K562 (cell line): Measurements from ENCODE around the gene TP53I3. TPM values are rescaled to one million over a fixed set of nuclear protein-coding genes. Genes with fewer than 3 reads are reported as not detected.

Experiments used
- ATAC-seq: fragments of 200-7000 bp; cut with Tn5 transposase; 3 replicates; pipeline ENCODE4 v1.9.1; 2020; ENCODE audit warnings: moderate library complexity
- BruUV-seq: library from RNA; stranded (reverse); fragments of 400-500 nt; replicated peaks from 2 replicates; lab custom pipeline; 2021; lab: Mats Ljungman, UMichigan
- CTCF ChIA-PET: fragments of 300-600 bp; formaldehyde crosslinking; extraction: SDS; loops from one replicate; lab custom pipeline; 2021; ENCODE audit warnings: low intra/inter-chr PET ratio; lab: Yijun Ruan, JAX
- POLR2A ChIA-PET: fragments of 300-600, 350-650 bp; sonication (Branson Sonifier 250); formaldehyde crosslinking; extraction: SDS; loops from one replicate; lab custom pipeline; 2021; ENCODE audit warnings: antibody characterized with exemption, inconsistent platforms; lab: Yijun Ruan, JAX
- DNase-seq, 4 experiments: peaks; one replicate each; pipeline versions ENCODE4 v3.0.0 to v3.0.0-alpha.2; 2011 to 2018; ENCODE audit warnings: low spot score in 3 of 4, mixed read lengths in 3 of 4; ENCODE audit errors: extremely low read depth in 1 of 4
- FAIRE-seq: peaks from 2 replicates; lab custom pipeline; 2011; peaks lifted over from hg19 to GRCh38; lab: Jason Lieb, UNC
- H2AFZ ChIP-seq: 2 replicates; pipeline ENCODE4 v1.6.0; 2011; ENCODE audit warnings: low read depth, low read length, control low read depth, inconsistent platforms
- H3K27ac ChIP-seq: fragments of 200-600 bp; 3 replicates; pipeline ENCODE4 v1.8.0; 2011; ENCODE audit warnings: low read depth, mild to moderate bottlenecking, control low read depth, inconsistent platforms, low read length, moderate library complexity, mixed read lengths; ENCODE audit errors: extremely low read depth
- H3K27me3 ChIP-seq, 2 experiments: fragments of 300-600 bp in 1 of 2; 2 replicates in 1 of 2; 3 replicates in 1 of 2; pipeline versions ENCODE4 v1.6.0 to v1.8.0; 2011; ENCODE audit warnings: inconsistent platforms in 2 of 2, low read length in 2 of 2, mild to moderate bottlenecking in 1 of 2, mixed read lengths in 1 of 2, moderate library complexity in 1 of 2; ENCODE audit not compliant: control insufficient read depth in 2 of 2, insufficient read depth in 2 of 2
- H3K36me3 ChIP-seq: fragments of 300-600 bp; 3 replicates; pipeline ENCODE4 v1.8.0; 2011; ENCODE audit warnings: mild to moderate bottlenecking, low read length, inconsistent platforms; ENCODE audit not compliant: control insufficient read depth, insufficient read depth
- H3K4me1 ChIP-seq, 2 experiments: fragments of 200-600 bp in 1 of 2; replicated peaks in 1 of 2; 2 replicates in 1 of 2; 3 replicates in 1 of 2; pipeline versions ENCODE4 v1.5.1 to v1.8.0; 2011; ENCODE audit warnings: inconsistent platforms in 2 of 2, low read length in 2 of 2, mild to moderate bottlenecking in 1 of 2, mixed read lengths in 1 of 2, moderate library complexity in 1 of 2; ENCODE audit not compliant: control insufficient read depth in 2 of 2, insufficient read depth in 2 of 2
- H3K4me2 ChIP-seq: 2 replicates; pipeline ENCODE4 v1.6.1; 2011; ENCODE audit warnings: low read length, control low read depth, inconsistent platforms, mixed read lengths; ENCODE audit not compliant: insufficient read depth
- H3K4me3 ChIP-seq: fragments of 200-600 bp; sonication (generic), shearing (Covaris generic); 2 replicates; pipeline ENCODE4 v1.5.1; 2016; ENCODE audit warnings: control low read depth, inconsistent platforms
- H3K79me2 ChIP-seq: fragments of 200-600 bp; 3 replicates; pipeline ENCODE4 v1.8.0; 2011; ENCODE audit warnings: low read length, inconsistent platforms; ENCODE audit not compliant: control insufficient read depth, insufficient read depth
- H3K9ac ChIP-seq, 2 experiments: 2 replicates each; pipeline versions ENCODE4 v1.6.0 to v1.6.1; 2011; ENCODE audit warnings: low read depth in 2 of 2, low read length in 2 of 2, control low read depth in 1 of 2, inconsistent platforms in 1 of 2, mild to moderate bottlenecking in 1 of 2, mixed read lengths in 1 of 2; ENCODE audit not compliant: insufficient read depth in 1 of 2
- H3K9me1 ChIP-seq: one replicate; pipeline ENCODE4 v1.6.0; 2011; ENCODE audit warnings: inconsistent platforms, mild to moderate bottlenecking, low read length, moderate library complexity; ENCODE audit not compliant: control insufficient read depth, insufficient read depth
- H3K9me3 ChIP-seq: replicated peaks from 2 replicates; pipeline ENCODE4 v1.5.1; 2011; ENCODE audit warnings: low read depth, low read length, inconsistent platforms; ENCODE audit not compliant: control insufficient read depth, insufficient read depth
- H4K20me1 ChIP-seq: replicated peaks from 2 replicates; pipeline ENCODE4 v1.6.1; 2011; ENCODE audit warnings: low read length, inconsistent platforms, mixed read lengths; ENCODE audit not compliant: control insufficient read depth, insufficient read depth
- CHAMP1 ChIP-seq: fragments of 450-650 bp; IDR thresholded peaks from 2 replicates; pipeline ENCODE4 v1.6.1; 2016; ENCODE audit warnings: mild to moderate bottlenecking
- DNMT1 ChIP-seq: fragments of 450-650 bp; IDR thresholded peaks from 2 replicates; pipeline ENCODE4 v1.6.1; 2016; ENCODE audit warnings: antibody characterized with exemption, mild to moderate bottlenecking
- E2F3 ChIP-seq: fragments of 250-450 bp; sonication (Bioruptor Pico); IDR thresholded peaks from 2 replicates; pipeline ENCODE4 v1.4.0; 2020; ENCODE audit warnings: mild to moderate bottlenecking
- ELK1 ChIP-seq: sonication (generic); formaldehyde crosslinking; IDR thresholded peaks from 2 replicates; pipeline ENCODE4 v1.8.1; 2022; ENCODE audit warnings: missing genetic modification reagents
- MYC ChIP-seq, 2 experiments: fragments of 250-450 bp in 1 of 2; sonication (Bioruptor Pico) in 1 of 2; IDR thresholded peaks; 2 replicates each; pipeline versions ENCODE4 v1.5.1 to v1.6.1; 2012 to 2021; ENCODE audit warnings: low read depth in 2 of 2, borderline replicate concordance in 1 of 2, improper control_type of control experiment in 1 of 2, low read length in 1 of 2, mild to moderate bottlenecking in 1 of 2, moderate library complexity in 1 of 2
- NFE2 ChIP-seq: IDR thresholded peaks from 2 replicates; pipeline ENCODE4 v1.6.1; 2014; ENCODE audit warnings: antibody characterized with exemption, low read depth
- PHB ChIP-seq: fragments of 250-450 bp; sonication (Bioruptor Pico); IDR thresholded peaks from 2 replicates; pipeline ENCODE4 v1.5.0; 2021
- POLR3A ChIP-seq: IDR thresholded peaks from 2 replicates; pipeline ENCODE4 v1.6.1; 2011; ENCODE audit warnings: borderline replicate concordance, mild to moderate bottlenecking, moderate library complexity; ENCODE audit not compliant: insufficient read length, insufficient read depth; ENCODE audit errors: extremely low read depth
- ZNF224 ChIP-seq: sonication (generic); formaldehyde crosslinking; IDR thresholded peaks from 2 replicates; pipeline ENCODE4 v1.8.0; 2022; ENCODE audit warnings: mild to moderate bottlenecking, missing genetic modification reagents
- ZNF75A ChIP-seq: fragments of 450-650 bp; formaldehyde crosslinking; IDR thresholded peaks from 2 replicates; pipeline ENCODE4 v1.4.0; 2020; ENCODE audit warnings: mild to moderate bottlenecking
- WGBS: fragments of 100-300 bp; shearing (Covaris generic); methylation state at CpG from one replicate; pipeline ENCODE4 v1.1.6; 2016; ENCODE audit warnings: low coverage, mixed read lengths; ENCODE audit not compliant: insufficient coverage; ENCODE audit errors: missing lambda C conversion rate; 5-methylcytosine and 5-hydroxymethylcytosine counted together
- in situ Hi-C: fragments of 300-500 bp; cut with MboI; formaldehyde crosslinking; loops from 4 replicates; pipeline ENCODE4 v1.15.0; 2018; ENCODE audit warnings: inconsistent platforms, mixed read lengths
- intact Hi-C: fragments of 100-400 bp; cut with micrococcal nuclease; formaldehyde crosslinking; loops from 2 replicates; pipeline ENCODE4 v1.14.2; 2022
- polyA plus RNA-seq, 8 experiments: library from polyadenylated mRNA; depleted of rRNA in 4 of 8; stranded (reverse) in 5 of 8; unstranded in 3 of 8; fragments of >200 nt; fragmentation: Nextera tagmentation in 2 of 8; fragmentation: Illumina TruSeq in 1 of 8; extraction: Ambion mirVana in 2 of 8; extraction: Trizol in 1 of 8; gene quantifications; 2 replicates each; pipeline versions ENCODE4 v1.2.1 to v1.2.3, GENCODE V29; 2011 to 2014; ENCODE audit warnings: inconsistent platforms in 1 of 8, missing spikeins in 1 of 8
- total RNA-seq, 7 experiments: library from RNA; depleted of rRNA in 6 of 7; stranded (reverse); fragments of >200 nt in 6 of 7; fragmentation: Illumina TruSeq in 2 of 7; extraction: Trizol in 2 of 7; gene quantifications; 2 replicates each; pipeline versions ENCODE4 v1.2.1 to v1.2.3, GENCODE V29; 2011 to 2021; ENCODE audit warnings: low replicate concordance in 1 of 7
- TF ChIP-seq, protein P1 (sequence below): sonication (generic); formaldehyde crosslinking; IDR thresholded peaks from 2 replicates; pipeline ENCODE4 v1.8.0; 2022; ENCODE audit warnings: mild to moderate bottlenecking, missing genetic modification reagents
- TF ChIP-seq, protein P2 (sequence below), 2 experiments: IDR thresholded peaks in 1 of 2; conservative IDR thresholded peaks in 1 of 2; 2 replicates each; pipeline ENCODE4 v1.6.1; 2016; ENCODE audit warnings: low read depth in 2 of 2, mild to moderate bottlenecking in 1 of 2, missing compliant biosample characterization in 1 of 2, missing genetic modification characterization in 1 of 2, moderate library complexity in 1 of 2

Gene TP53I3
- total and polyA plus RNA-seq, 9 of the 15 experiments (the other 6 are each of a cell fraction or from before 2014, with no cell fraction given) = 0.65 to 9.5 (median 5.6) TPM

GRCh38 chr2:24104110-24104650 lies 19.5 kb upstream of the TP53I3 start (continued):
- TF ChIP-seq POLR3A (no peak), NFE2 (no peak)

- Histone ChIP-seq H3K9me1 (no peaks in the 10 kb centered on the region), H3K79me2 (no peaks in the 10 kb centered on the region), H3K4me2 (no peak overlapping the region), H3K4me1 (peaks cover 0 to 4% of the 10 kb centered on the region in 2 experiments; a peak in 2 of 5 replicates), H4K20me1 (no peaks in the 10 kb centered on the region), H3K27me3 (peaks cover 0 to 6% of the 10 kb centered on the region in 2 experiments; a peak in 1 of 5 replicates), H3K9ac (no peak overlapping the region), H3K9me3 (no peaks in the 10 kb centered on the region), H3K36me3 (no peaks in the 10 kb centered on the region), H3K4me3 (no peak overlapping the region), H2AFZ (no peak overlapping the region), H3K27ac (no peak overlapping the region)
- in situ Hi-C loops (no loop called here), intact Hi-C loops (no loop called here)
- BruUV-seq = no TSS peak
- no peak for DNase-seq
- POLR2A ChIA-PET = interaction anchor here (0.7 kb wide), 2 partner anchors 8 to 456 kb away, joined by 3 to 5 read pairs; no protein-coding TSS in a partner anchor
- no peak for ATAC-seq
- CTCF ChIA-PET = interaction anchor here (0.6 kb wide), 2 partner anchors 124 to 277 kb away, joined by 3 read pairs; no protein-coding TSS in a partner anchor
- 59% methylated on average over 1 of the region's 1 CpG for WGBS
- no peak for FAIRE-seq
- TF ChIP-seq CHAMP1 (no peak), ZNF224 (CRISPR knock-in tag) (no peak), ELK1 (CRISPR knock-in tag) (no peak), POLR3A (no peak), DNMT1 (no peak), PHB (no peak), MYC (IDR thresholded peaks at IDR 0.05; ENCODE audit: low read depth, low read length) (no peak), MYC (CRISPR knock-in tag; IDR thresholded peaks at IDR 0.05; ENCODE audit: borderline replicate concordance, low read depth) (no peak), ZNF75A (CRISPR knock-in tag) (no peak), E2F3 (CRISPR knock-in tag) (no peak)
- TF ChIP-seq, protein P1, sequence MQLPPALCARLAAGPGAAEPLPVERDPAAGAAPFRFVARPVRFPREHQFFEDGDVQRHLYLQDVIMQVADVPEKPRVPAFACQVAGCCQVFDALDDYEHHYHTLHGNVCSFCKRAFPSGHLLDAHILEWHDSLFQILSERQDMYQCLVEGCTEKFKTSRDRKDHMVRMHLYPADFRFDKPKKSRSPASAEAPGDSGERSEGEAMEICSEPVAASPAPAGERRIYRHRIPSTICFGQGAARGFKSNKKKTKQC = no peak
- TF ChIP-seq, protein P2, sequence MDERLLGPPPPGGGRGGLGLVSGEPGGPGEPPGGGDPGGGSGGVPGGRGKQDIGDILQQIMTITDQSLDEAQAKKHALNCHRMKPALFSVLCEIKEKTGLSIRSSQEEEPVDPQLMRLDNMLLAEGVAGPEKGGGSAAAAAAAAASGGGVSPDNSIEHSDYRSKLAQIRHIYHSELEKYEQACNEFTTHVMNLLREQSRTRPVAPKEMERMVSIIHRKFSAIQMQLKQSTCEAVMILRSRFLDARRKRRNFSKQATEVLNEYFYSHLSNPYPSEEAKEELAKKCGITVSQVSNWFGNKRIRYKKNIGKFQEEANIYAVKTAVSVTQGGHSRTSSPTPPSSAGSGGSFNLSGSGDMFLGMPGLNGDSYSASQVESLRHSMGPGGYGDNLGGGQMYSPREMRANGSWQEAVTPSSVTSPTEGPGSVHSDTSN (CRISPR knock-in tag; IDR thresholded peaks at IDR 0.05; ENCODE audit: low read depth) = no peak
- TF ChIP-seq, protein P2 (tag; conservative IDR thresholded peaks at IDR 0.05; ENCODE audit: low read depth) = no peak
Observed at GRCh38 chr2:24102677-24103076, 18.0 kb upstream of the TP53I3 start.
